SU-DHL-6 (cell line): ENCODE measurements around the gene CES4A.

Source experiments
- CTCF ChIP-seq: fragments of 200-600 bp; sonication (generic); IDR thresholded peaks from one replicate; pipeline ENCODE4 v1.5.1; 2017; ENCODE audit warnings: antibody characterized with exemption, mild to moderate bottlenecking, low read length, moderate library complexity; ENCODE audit not compliant: insufficient read depth, poor library complexity, severe bottlenecking
- EZH2phosphoT487 ChIP-seq: fragments of 200-600 bp; sonication (generic), shearing (Covaris generic); conservative IDR thresholded peaks from 2 replicates; pipeline ENCODE4 v1.6.1; 2018; ENCODE audit warnings: mild to moderate bottlenecking, antibody characterized with exemption, low read length, moderate library complexity, mixed read lengths

DNA sequence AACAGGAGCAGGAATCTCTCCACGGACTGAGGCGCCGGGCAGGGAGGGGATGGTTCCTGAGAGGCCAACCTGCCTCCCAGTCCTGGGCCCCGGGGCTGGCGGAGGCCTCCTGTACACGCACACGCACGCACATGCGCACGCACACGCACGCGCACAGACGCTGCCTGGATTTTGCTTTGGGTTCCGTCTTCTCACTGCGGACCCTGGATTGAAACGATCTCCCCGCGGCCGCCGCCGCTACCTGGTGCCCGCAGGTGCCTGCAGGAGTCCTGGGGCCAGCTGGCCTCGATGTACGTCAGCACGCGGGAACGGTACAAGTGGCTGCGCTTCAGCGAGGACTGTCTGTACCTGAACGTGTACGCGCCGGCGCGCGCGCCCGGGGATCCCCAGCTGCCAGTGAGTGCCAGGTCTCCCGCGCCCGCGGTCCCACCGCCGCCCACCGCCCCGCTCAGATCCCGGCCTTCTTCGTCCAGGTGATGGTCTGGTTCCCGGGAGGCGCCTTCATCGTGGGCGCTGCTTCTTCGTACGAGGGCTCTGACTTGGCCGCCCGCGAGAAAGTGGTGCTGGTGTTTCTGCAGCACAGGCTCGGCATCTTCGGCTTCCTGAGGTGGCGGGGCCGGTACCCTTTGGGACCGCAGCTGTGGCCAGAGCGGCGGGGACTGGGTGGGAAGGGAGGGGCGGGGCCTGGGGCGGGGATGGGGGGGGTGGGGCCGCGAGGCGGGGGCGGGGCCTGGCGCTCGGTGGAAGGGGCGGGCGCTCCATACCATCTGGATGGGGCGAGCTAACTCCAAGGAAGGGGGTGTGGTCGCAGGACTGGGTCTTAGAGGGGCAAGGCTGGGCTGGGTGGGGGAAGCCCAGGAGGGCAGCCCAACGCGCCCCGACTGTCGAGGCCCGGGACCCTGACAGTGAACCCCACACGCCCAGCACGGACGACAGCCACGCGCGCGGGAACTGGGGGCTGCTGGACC, 12.3 kb downstream of the CES4A start:
- TF ChIP-seq CTCF = no peak
- TF ChIP-seq EZH2phosphoT487 = no peak
